Astrocyte (in vitro differentiated cells and primary cell): ENCODE data around the gene C1GALT1. TPM values are rescaled to one million over a fixed set of nuclear protein-coding genes. Genes with fewer than 3 reads are reported as not detected.
"Not testable (repeated sequence)": the region's sequence is repeated elsewhere in the genome, so short reads cannot be mapped to it uniquely, and the experiment has no call there.

Experiments
- DNase-seq: peaks from one replicate; pipeline ENCODE4 v3.0.0-alpha.2; 2010; ENCODE audit warnings: low read depth
- FAIRE-seq: peaks from 2 replicates; lab custom pipeline; 2011; peaks lifted over from hg19 to GRCh38; lab: Jason Lieb, UNC
- H2AFZ ChIP-seq: 2 replicates; pipeline ENCODE4 v1.6.0; 2012; ENCODE audit warnings: low read depth, low read length, inconsistent platforms
- H3K27ac ChIP-seq: 2 replicates; pipeline ENCODE4 v1.5.1; 2011; ENCODE audit warnings: low read depth, low read length, inconsistent platforms
- H3K27me3 ChIP-seq: 2 replicates; pipeline ENCODE4 v1.6.0; 2011; ENCODE audit warnings: low read length, inconsistent platforms; ENCODE audit not compliant: insufficient read depth
- H3K36me3 ChIP-seq: 2 replicates; pipeline ENCODE4 v1.5.1; 2011; ENCODE audit warnings: low read length, inconsistent platforms; ENCODE audit not compliant: insufficient read depth
- H3K4me1 ChIP-seq: 2 replicates; pipeline ENCODE4 v1.5.1; 2011; ENCODE audit warnings: low read length, inconsistent platforms; ENCODE audit not compliant: insufficient read depth
- H3K4me2 ChIP-seq: 2 replicates; pipeline ENCODE4 v1.6.0; 2012; ENCODE audit warnings: low read length, inconsistent platforms
- H3K4me3 ChIP-seq: 2 replicates; pipeline ENCODE4 v1.5.1; 2011; ENCODE audit warnings: low read depth, mild to moderate bottlenecking, low read length, inconsistent platforms; ENCODE audit not compliant: insufficient read depth
- H3K79me2 ChIP-seq: 2 replicates; pipeline ENCODE4 v1.6.0; 2012; ENCODE audit warnings: mild to moderate bottlenecking, low read length, inconsistent platforms; ENCODE audit not compliant: insufficient read depth
- H3K9ac ChIP-seq: 2 replicates; pipeline ENCODE4 v1.6.0; 2012; ENCODE audit warnings: mild to moderate bottlenecking, low read length, inconsistent platforms
- H3K9me3 ChIP-seq: 2 replicates; pipeline ENCODE4 v1.5.1; 2012; ENCODE audit warnings: low read depth, mild to moderate bottlenecking, low read length, inconsistent platforms; ENCODE audit not compliant: insufficient read depth
- H4K20me1 ChIP-seq: 2 replicates; pipeline ENCODE4 v1.6.0; 2012; ENCODE audit warnings: low read length, inconsistent platforms; ENCODE audit not compliant: insufficient read depth
- H3K27ac Mint-ChIP-seq: one replicate; pipeline ENCODE4 v1.8.0; 2021; ENCODE audit warnings: mild to moderate bottlenecking, mixed read lengths; ENCODE audit not compliant: unreplicated experiment
- H3K27me3 Mint-ChIP-seq: one replicate; pipeline ENCODE4 v1.8.0; 2021; ENCODE audit warnings: low read depth, mixed read lengths; ENCODE audit not compliant: unreplicated experiment
- H3K36me3 Mint-ChIP-seq: one replicate; pipeline ENCODE4 v1.8.0; 2021; ENCODE audit warnings: low read depth, mixed read lengths; ENCODE audit not compliant: unreplicated experiment
- H3K4me1 Mint-ChIP-seq: one replicate; pipeline ENCODE4 v1.8.0; 2021; ENCODE audit warnings: low read depth, mixed read lengths; ENCODE audit not compliant: unreplicated experiment
- H3K4me3 Mint-ChIP-seq: one replicate; pipeline ENCODE4 v1.8.0; 2021; ENCODE audit warnings: mild to moderate bottlenecking, moderate library complexity, mixed read lengths; ENCODE audit not compliant: unreplicated experiment
- H3K9me3 Mint-ChIP-seq: one replicate; pipeline ENCODE4 v1.8.0; 2021; ENCODE audit warnings: mild to moderate bottlenecking, mixed read lengths; ENCODE audit not compliant: unreplicated experiment
- CTCF ChIP-seq: IDR thresholded peaks from 2 replicates; pipeline ENCODE4 v1.5.1; 2011; ENCODE audit warnings: low read depth, mild to moderate bottlenecking, inconsistent platforms, low read length, moderate library complexity; ENCODE audit not compliant: insufficient read depth
- EZH2 ChIP-seq: IDR thresholded peaks from 2 replicates; pipeline ENCODE4 v1.6.1; 2012; ENCODE audit warnings: mild to moderate bottlenecking, low read length, inconsistent platforms; ENCODE audit not compliant: insufficient read depth
- total RNA-seq: library from RNA; stranded (reverse); gene quantifications from 2 replicates; pipeline ENCODE4 v1.2.1, GENCODE V29; 2021

C1GALT1 gene
- total RNA-seq, 1 donor from 2014 or later: 40.0 TPM

- not testable (repeated sequence) for FAIRE-seq, H3K9ac ChIP-seq, H3K36me3 Mint-ChIP-seq, H3K4me2 ChIP-seq, H3K27ac ChIP-seq, H3K9me3 ChIP-seq, H3K36me3 ChIP-seq, H2AFZ ChIP-seq, H3K27me3 Mint-ChIP-seq, DNase-seq, H3K4me1 ChIP-seq, H3K4me3 Mint-ChIP-seq, H3K27me3 ChIP-seq, H3K4me3 ChIP-seq, H3K27ac Mint-ChIP-seq
- Mint-ChIP-seq H3K9me3 (peaks cover 15% of the 10 kb centered on the region), H3K4me1 (peaks cover 17% of the 10 kb centered on the region)
- Histone ChIP-seq H4K20me1 (peaks cover 28% of the 10 kb centered on the region), H3K79me2 (peaks cover 65% of the 10 kb centered on the region)
These were observed 17.9 kb downstream of the C1GALT1 start for GRCh38 chr7:7200255-7200654.

GRCh38 chr7:7201578-7202374 lies 19.4 kb downstream of the C1GALT1 start:
- FAIRE-seq (no peak), DNase-seq (no peak)

GRCh38 chr7:7202375-7202720 lies 20.0 kb downstream of the C1GALT1 start:
- H3K4me3 ChIP-seq: no peak overlapping the region
- H3K27me3 ChIP-seq: no peaks in the 10 kb centered on the region
- Mint-ChIP-seq H3K4me1 (peaks cover 17% of the 10 kb centered on the region), H3K27ac (no peak overlapping the region), H3K27me3 (no peaks in the 10 kb centered on the region), H3K9me3 (peaks cover 11% of the 10 kb centered on the region), H3K4me3 (no peak overlapping the region), H3K36me3 (peaks cover 5% of the 10 kb centered on the region)
- no peak for FAIRE-seq
- no peak overlapping the region for H2AFZ ChIP-seq
- H3K79me2 ChIP-seq: peaks cover 69% of the 10 kb centered on the region
- no peaks in the 10 kb centered on the region for H3K4me1 ChIP-seq
- H3K9me3 ChIP-seq: no peaks in the 10 kb centered on the region
- peaks cover 30% of the 10 kb centered on the region for H4K20me1 ChIP-seq
- TF ChIP-seq EZH2 (no peak), CTCF (no peak)
- no peak overlapping the region for H3K9ac ChIP-seq
- no peaks in the 10 kb centered on the region for H3K36me3 ChIP-seq
- no peak overlapping the region for H3K4me2 ChIP-seq
- DNase-seq: no peak
- no peak overlapping the region for H3K27ac ChIP-seq

More at GRCh38 chr7:7201578-7202374, 19.4 kb downstream of the C1GALT1 start:
- peaks cover 17% of the 10 kb centered on the region for H3K4me1 Mint-ChIP-seq
- H3K9me3 Mint-ChIP-seq: peaks cover 13% of the 10 kb centered on the region
- H3K36me3 Mint-ChIP-seq: peaks cover 5% of the 10 kb centered on the region
- H3K79me2 ChIP-seq: peaks cover 68% of the 10 kb centered on the region
- no peaks in the 10 kb centered on the region for H3K27me3 ChIP-seq
- TF ChIP-seq CTCF: no peak
- no peak for TF ChIP-seq EZH2
- no peaks in the 10 kb centered on the region for H3K36me3 ChIP-seq
- no peaks in the 10 kb centered on the region for H3K27me3 Mint-ChIP-seq
- no peak overlapping the region for H3K4me3 ChIP-seq
- H3K4me2 ChIP-seq: no peak overlapping the region
- H3K4me3 Mint-ChIP-seq: no peak overlapping the region
- H3K4me1 ChIP-seq: no peaks in the 10 kb centered on the region
- H4K20me1 ChIP-seq: peaks cover 24% of the 10 kb centered on the region
- H3K9me3 ChIP-seq: no peaks in the 10 kb centered on the region
- H3K9ac ChIP-seq: no peak overlapping the region
- H2AFZ ChIP-seq: no peak overlapping the region
- H3K27ac ChIP-seq: no peak overlapping the region
- H3K27ac Mint-ChIP-seq: peak overlapping the region; percentile 35
